Activated naive CD4-positive, alpha-beta T cell treated with anti-CD3 and anti-CD28 coated beads for 36 hours (primary cell): ENCODE measurements around the gene IL24. TPM values are rescaled to one million over a fixed set of nuclear protein-coding genes. Genes with fewer than 3 reads are reported as not detected.
A peak's percentile ranks its signal among the peaks of the same experiment; 100 is the strongest.

Experiments
- CTCF ChIA-PET: fragments of 350-600 bp; sonication (Branson Sonifier 250); formaldehyde crosslinking; loops from one replicate; lab custom pipeline; 2021; ENCODE audit warnings: antibody characterized with exemption; lab: Charles Lee
- DNase-seq: peaks from one replicate; pipeline ENCODE4 v3.0.0-alpha.2; 2020
- H3K27ac Mint-ChIP-seq: one replicate; pipeline ENCODE4 v1.8.0; 2021; ENCODE audit warnings: mild to moderate bottlenecking, mixed read lengths
- H3K27me3 Mint-ChIP-seq: one replicate; pipeline ENCODE4 v1.8.0; 2021; ENCODE audit warnings: low read depth, mixed read lengths
- H3K36me3 Mint-ChIP-seq: one replicate; pipeline ENCODE4 v1.8.0; 2021; ENCODE audit warnings: low read depth, mixed read lengths
- H3K4me1 Mint-ChIP-seq: one replicate; pipeline ENCODE4 v1.8.0; 2021; ENCODE audit warnings: low read depth, mixed read lengths
- H3K4me3 Mint-ChIP-seq: one replicate; pipeline ENCODE4 v1.8.0; 2021; ENCODE audit warnings: mild to moderate bottlenecking, moderate library complexity, mixed read lengths
- H3K9me3 Mint-ChIP-seq: one replicate; pipeline ENCODE4 v1.8.0; 2021; ENCODE audit warnings: mixed read lengths
- intact Hi-C: fragments of 100-400 bp; cut with micrococcal nuclease; formaldehyde crosslinking; loops from one replicate; pipeline ENCODE4 v1.15.1; 2023
- total RNA-seq, 2 experiments: library from RNA; stranded (reverse); gene quantifications; one replicate each; pipeline ENCODE4 v1.2.3, GENCODE V29; 2021

Gene IL24
- total RNA-seq, 2 experiments from 2014 or later = 44.0 to 46.7 TPM

GRCh38 chr1:206895837-206896242 lies 1.4 kb upstream of the IL24 start:
- Mint-ChIP-seq H3K36me3 (peaks cover 18% of the 10 kb centered on the region), H3K9me3 (no peaks in the 10 kb centered on the region), H3K27ac (peak overlapping the region; percentile 22), H3K4me3 (no peak overlapping the region), H3K27me3 (no peaks in the 10 kb centered on the region), H3K4me1 (peaks cover 92% of the 10 kb centered on the region)
- intact Hi-C loops = loop anchor here (2.0 kb wide), 1 partner anchor 93 kb away; no protein-coding TSS in a partner anchor
- CTCF ChIA-PET = interaction anchor here (0.7 to 2.6 kb wide), 7 partner anchors 10 to 31 kb away, joined by 3 to 17 read pairs (median 4); partner anchors contain the start of gene IL20
- DNase-seq = no peak

- Mint-ChIP-seq H3K9me3 (no peaks in the 10 kb centered on the region), H3K4me3 (no peak overlapping the region), H3K4me1 (peaks cover 92% of the 10 kb centered on the region), H3K27me3 (no peaks in the 10 kb centered on the region), H3K27ac (peak overlapping the region; percentile 98), H3K36me3 (peaks cover 23% of the 10 kb centered on the region)
- no peak for DNase-seq
- CTCF ChIA-PET = interaction anchor here (0.8 to 2.6 kb wide), 6 partner anchors 9 to 31 kb away, joined by 3 to 17 read pairs (median 5); partner anchors contain the start of gene IL20
- intact Hi-C loops = loop anchor here (2.0 kb wide), 1 partner anchor 93 kb away; no protein-coding TSS in a partner anchor
These were observed 982 bp upstream of the IL24 start for GRCh38 chr1:206896261-206896660.

DNA sequence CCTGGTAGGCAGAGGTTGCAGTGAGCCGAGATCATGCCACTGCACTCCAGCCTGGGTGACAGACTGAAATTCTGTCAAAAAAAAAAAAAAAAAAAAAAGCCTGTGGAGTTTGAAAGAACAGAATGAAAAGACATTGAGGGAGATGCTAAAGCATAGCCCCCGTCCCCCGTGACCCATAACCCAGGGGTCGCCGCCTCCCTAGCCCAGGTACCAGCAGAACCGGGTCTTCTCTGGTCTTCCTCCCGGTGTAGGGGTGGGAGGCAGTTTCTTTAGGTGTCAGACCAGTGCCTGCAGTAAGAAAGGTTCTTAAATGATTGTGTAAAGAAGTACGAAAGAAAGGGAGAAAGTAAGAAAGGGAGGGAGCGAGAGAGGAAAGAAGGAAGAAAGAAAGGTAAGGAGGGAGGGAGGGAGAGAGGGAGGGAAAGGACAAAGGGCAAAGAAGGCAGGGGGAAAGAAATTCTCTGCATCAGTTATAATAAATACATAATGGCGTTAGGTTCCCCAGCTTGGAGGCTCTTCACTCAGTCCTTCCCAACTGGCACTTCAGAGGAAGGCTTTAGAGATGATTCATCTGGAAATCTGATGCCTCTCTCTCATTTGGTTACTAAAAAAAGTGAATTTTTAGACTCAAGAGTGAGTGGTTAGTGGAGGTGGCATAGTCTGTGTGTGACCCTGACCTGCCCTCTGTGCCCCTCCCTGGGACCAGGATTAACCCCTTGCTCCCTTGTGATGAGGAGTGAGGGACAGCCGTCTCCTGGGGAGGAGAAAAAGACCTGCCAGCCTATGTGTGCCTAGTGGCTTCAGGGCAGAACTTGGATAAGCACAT lies 1.1 kb downstream of the IL24 start:
- peak overlapping the region; percentile 87 for H3K4me3 Mint-ChIP-seq
- intact Hi-C loops = no loop called here
- H3K9me3 Mint-ChIP-seq = no peaks in the 10 kb centered on the region
- CTCF ChIA-PET = interaction anchor here (1.0 to 2.6 kb wide), 7 partner anchors 7 to 172 kb away, joined by 3 to 17 read pairs (median 6); partner anchors contain the start of gene IL20
- H3K27me3 Mint-ChIP-seq = no peaks in the 10 kb centered on the region
- H3K27ac Mint-ChIP-seq = peak overlapping the region; percentile 98
- H3K4me1 Mint-ChIP-seq = peaks cover 93% of the 10 kb centered on the region
- no peak for DNase-seq
- peaks cover 41% of the 10 kb centered on the region for H3K36me3 Mint-ChIP-seq

DNA sequence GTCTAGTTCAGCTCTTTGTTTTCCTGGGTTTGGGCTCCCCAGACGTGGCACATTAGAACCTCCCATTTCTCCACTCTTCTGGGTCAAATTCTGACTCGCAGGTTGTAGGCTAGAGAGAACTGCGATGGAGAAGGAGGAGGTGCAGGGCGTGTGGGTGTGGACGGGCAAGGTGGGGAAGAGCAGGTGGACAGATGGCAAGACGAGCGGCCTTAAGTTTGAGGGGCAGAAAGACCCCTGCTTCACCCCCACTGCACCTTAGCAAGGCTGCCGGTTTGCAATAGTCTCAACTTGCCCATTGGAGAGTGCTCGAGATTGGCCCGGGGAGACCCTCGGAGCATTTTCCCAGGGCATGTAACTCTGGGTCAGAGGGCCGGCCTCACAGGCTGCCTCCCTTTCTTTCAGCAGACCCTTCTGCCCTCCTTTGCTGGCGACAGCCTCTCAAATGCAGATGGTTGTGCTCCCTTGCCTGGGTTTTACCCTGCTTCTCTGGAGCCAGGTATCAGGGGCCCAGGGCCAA lies 1.7 kb downstream of the IL24 start:
- peak overlapping the region; percentile 98 for H3K27ac Mint-ChIP-seq
- no peaks in the 10 kb centered on the region for H3K27me3 Mint-ChIP-seq
- CTCF ChIA-PET = interaction anchor here (1.1 to 2.1 kb wide), 4 partner anchors 13 to 173 kb away, joined by 3 to 8 read pairs (median 5); partner anchors contain the start of gene IL20
- peak overlapping the region; percentile 87 for H3K4me3 Mint-ChIP-seq
- DNase-seq = no peak
- H3K9me3 Mint-ChIP-seq = no peaks in the 10 kb centered on the region
- intact Hi-C loops = no loop called here
- H3K36me3 Mint-ChIP-seq = peaks cover 48% of the 10 kb centered on the region
- peaks cover 92% of the 10 kb centered on the region for H3K4me1 Mint-ChIP-seq

- Mint-ChIP-seq H3K4me3 (peak overlapping the region; percentile 87), H3K4me1 (peaks cover 94% of the 10 kb centered on the region), H3K27ac (peak overlapping the region; percentile 98), H3K9me3 (no peaks in the 10 kb centered on the region), H3K36me3 (peaks cover 55% of the 10 kb centered on the region), H3K27me3 (no peaks in the 10 kb centered on the region)
- CTCF ChIA-PET = interaction anchor here (0.8 to 2.1 kb wide), 6 partner anchors 9 to 165 kb away, joined by 3 to 8 read pairs (median 5); partner anchors contain the start of gene IL20
- DNase-seq = no peak
- intact Hi-C loops = no loop called here
These were observed 2.5 kb downstream of the IL24 start for GRCh38 chr1:206899717-206900116.

- no peak for DNase-seq
- H3K4me1 Mint-ChIP-seq = peaks cover 94% of the 10 kb centered on the region
- no peaks in the 10 kb centered on the region for H3K9me3 Mint-ChIP-seq
- H3K4me3 Mint-ChIP-seq = peak overlapping the region; percentile 25
- no peaks in the 10 kb centered on the region for H3K27me3 Mint-ChIP-seq
- H3K27ac Mint-ChIP-seq = peak overlapping the region; percentile 73
- peaks cover 59% of the 10 kb centered on the region for H3K36me3 Mint-ChIP-seq
- intact Hi-C loops = no loop called here
- CTCF ChIA-PET = interaction anchor here (0.8 to 2.4 kb wide), 7 partner anchors 9 to 165 kb away, joined by 3 to 14 read pairs (median 6); partner anchors contain the start of gene IL20
These were observed 2.9 kb downstream of the IL24 start for GRCh38 chr1:206900149-206900548.

DNA sequence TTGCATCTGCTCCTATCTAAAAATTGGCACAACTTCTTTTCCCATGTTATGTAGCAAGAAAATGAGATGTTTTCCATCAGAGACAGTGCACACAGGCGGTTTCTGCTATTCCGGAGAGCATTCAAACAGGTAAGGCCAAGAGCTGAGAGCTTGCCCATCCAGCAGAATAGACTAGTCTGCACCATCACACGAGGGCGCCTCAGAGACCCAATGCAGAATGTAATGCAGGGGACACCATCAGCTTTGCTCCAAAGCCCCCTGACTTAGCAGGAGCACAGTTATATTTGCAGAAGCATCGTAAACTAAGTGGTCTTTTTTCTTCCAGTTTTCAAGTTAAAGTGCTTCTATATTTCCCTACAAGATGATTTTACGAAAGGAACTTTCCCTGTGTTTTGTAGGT lies 4.7 kb downstream of the IL24 start:
- DNase-seq = no peak
- H3K27ac Mint-ChIP-seq = peak overlapping the region; percentile 96
- no peak overlapping the region for H3K4me3 Mint-ChIP-seq
- peaks cover 94% of the 10 kb centered on the region for H3K4me1 Mint-ChIP-seq
- intact Hi-C loops = no loop called here
- CTCF ChIA-PET = interaction anchor here (1.6 to 2.4 kb wide), 2 partner anchors 10 to 23 kb away, joined by 3 to 14 read pairs; no protein-coding TSS in a partner anchor
- H3K36me3 Mint-ChIP-seq = peaks cover 64% of the 10 kb centered on the region
- no peaks in the 10 kb centered on the region for H3K27me3 Mint-ChIP-seq
- H3K9me3 Mint-ChIP-seq = no peaks in the 10 kb centered on the region

DNA sequence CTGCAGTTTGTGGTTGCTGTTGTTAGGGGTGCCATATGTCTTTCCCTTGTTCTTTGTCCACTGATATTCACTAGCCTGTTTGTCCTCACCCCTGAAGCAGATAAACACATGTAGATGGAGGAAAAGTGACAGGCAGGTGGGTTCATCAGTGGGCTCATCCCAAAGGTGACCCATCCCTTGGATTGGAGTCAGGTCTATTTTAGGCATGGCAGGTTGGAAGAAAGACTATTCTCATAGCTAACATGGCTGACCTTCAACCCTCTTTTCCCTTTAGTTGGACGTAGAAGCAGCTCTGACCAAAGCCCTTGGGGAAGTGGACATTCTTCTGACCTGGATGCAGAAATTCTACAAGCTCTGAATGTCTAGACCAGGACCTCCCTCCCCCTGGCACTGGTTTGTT lies 5.5 kb downstream of the IL24 start:
- peaks cover 61% of the 10 kb centered on the region for H3K36me3 Mint-ChIP-seq
- H3K4me3 Mint-ChIP-seq = no peak overlapping the region
- intact Hi-C loops = no loop called here
- CTCF ChIA-PET = interaction anchor here (0.5 to 2.1 kb wide), 3 partner anchors 10 to 285 kb away, joined by 3 to 6 read pairs (median 5); no protein-coding TSS in a partner anchor
- no peak for DNase-seq
- peaks cover 94% of the 10 kb centered on the region for H3K4me1 Mint-ChIP-seq
- H3K27ac Mint-ChIP-seq = peak overlapping the region; percentile 96
- no peaks in the 10 kb centered on the region for H3K27me3 Mint-ChIP-seq
- no peaks in the 10 kb centered on the region for H3K9me3 Mint-ChIP-seq

DNA sequence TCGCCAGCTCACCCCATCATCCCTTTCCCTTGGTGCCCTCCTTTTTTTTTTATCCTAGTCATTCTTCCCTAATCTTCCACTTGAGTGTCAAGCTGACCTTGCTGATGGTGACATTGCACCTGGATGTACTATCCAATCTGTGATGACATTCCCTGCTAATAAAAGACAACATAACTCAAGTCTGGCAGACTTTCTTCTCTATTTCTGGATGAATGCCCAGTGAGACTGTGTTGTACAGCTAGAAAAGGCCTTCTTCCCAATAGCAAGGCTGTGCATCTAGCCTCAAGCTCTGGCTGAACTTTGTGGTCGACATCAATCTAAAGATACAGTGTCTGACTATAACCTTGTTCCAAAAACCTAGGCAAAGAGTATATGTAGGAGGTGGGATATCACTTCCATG lies 6.4 kb downstream of the IL24 start:
- intact Hi-C loops = loop anchor here (2.0 kb wide), 1 partner anchor 13 kb away; no protein-coding TSS in a partner anchor
- CTCF ChIA-PET = interaction anchor here (0.6 to 2.1 kb wide), 4 partner anchors 9 to 94 kb away, joined by 3 to 6 read pairs (median 4); no protein-coding TSS in a partner anchor
- no peaks in the 10 kb centered on the region for H3K27me3 Mint-ChIP-seq
- no peaks in the 10 kb centered on the region for H3K9me3 Mint-ChIP-seq
- H3K4me1 Mint-ChIP-seq = peaks cover 93% of the 10 kb centered on the region
- peak overlapping the region; percentile 96 for H3K27ac Mint-ChIP-seq
- H3K4me3 Mint-ChIP-seq = no peak overlapping the region
- peaks cover 65% of the 10 kb centered on the region for H3K36me3 Mint-ChIP-seq
- DNase-seq = no peak

GRCh38 chr1:206904423-206905142 lies 7.3 kb downstream of the IL24 start:
- Mint-ChIP-seq H3K4me1 (peaks cover 91% of the 10 kb centered on the region), H3K27ac (peak overlapping the region; percentile 96), H3K36me3 (peaks cover 66% of the 10 kb centered on the region), H3K27me3 (no peaks in the 10 kb centered on the region), H3K4me3 (peak overlapping the region; percentile 36), H3K9me3 (no peaks in the 10 kb centered on the region)
- no peak for DNase-seq
- intact Hi-C loops = loop anchor here (1.0 to 5.0 kb wide), 7 partner anchors 7 to 432 kb away; partner anchors contain the start of genes IKBKE and IL24
- CTCF ChIA-PET = interaction anchor here (0.8 to 2.5 kb wide), 7 partner anchors 8 to 170 kb away, joined by 3 to 11 read pairs (median 7); partner anchors contain the start of genes IL20 and IL24
